Measurements from ENCODE around the gene MICOS13. TPM values are rescaled to one million over a fixed set of nuclear protein-coding genes. Genes with fewer than 3 reads are reported as not detected.
A peak's percentile ranks its signal among the peaks of the same experiment; 100 is the strongest.

Gene MICOS13
- total RNA-seq, 1 experiment from 2014 or later: 32.5 TPM

DNA sequence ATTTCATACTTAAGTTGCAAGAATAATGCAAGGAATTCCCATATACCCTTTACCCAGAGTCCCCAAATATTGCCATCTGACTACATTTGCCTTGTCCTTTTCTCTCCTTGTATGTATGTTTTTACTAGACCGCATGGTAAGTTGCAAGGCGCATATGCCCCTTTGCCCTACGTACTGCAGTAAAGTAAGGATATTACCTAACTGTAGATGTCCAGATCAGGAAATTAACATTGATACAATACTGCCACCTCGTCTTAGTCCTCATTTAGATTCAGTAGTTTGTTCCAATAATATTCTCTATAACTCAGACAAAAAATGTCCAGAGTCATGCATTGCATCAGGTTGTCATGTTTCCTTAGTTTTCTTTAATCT, 48.1 kb downstream of the MICOS13 start (continued):
- TF ChIP-seq, protein P1, sequence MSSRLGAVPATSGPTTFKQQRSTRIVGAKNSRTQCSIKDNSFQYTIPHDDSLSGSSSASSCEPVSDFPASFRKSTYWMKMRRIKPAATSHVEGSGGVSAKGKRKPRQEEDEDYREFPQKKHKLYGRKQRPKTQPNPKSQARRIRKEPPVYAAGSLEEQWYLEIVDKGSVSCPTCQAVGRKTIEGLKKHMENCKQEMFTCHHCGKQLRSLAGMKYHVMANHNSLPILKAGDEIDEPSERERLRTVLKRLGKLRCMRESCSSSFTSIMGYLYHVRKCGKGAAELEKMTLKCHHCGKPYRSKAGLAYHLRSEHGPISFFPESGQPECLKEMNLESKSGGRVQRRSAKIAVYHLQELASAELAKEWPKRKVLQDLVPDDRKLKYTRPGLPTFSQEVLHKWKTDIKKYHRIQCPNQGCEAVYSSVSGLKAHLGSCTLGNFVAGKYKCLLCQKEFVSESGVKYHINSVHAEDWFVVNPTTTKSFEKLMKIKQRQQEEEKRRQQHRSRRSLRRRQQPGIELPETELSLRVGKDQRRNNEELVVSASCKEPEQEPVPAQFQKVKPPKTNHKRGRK (CRISPR knock-in tag; IDR thresholded peaks at IDR 0.05; ENCODE audit: borderline replicate concordance): no peak
- TF ChIP-seq, protein P2, sequence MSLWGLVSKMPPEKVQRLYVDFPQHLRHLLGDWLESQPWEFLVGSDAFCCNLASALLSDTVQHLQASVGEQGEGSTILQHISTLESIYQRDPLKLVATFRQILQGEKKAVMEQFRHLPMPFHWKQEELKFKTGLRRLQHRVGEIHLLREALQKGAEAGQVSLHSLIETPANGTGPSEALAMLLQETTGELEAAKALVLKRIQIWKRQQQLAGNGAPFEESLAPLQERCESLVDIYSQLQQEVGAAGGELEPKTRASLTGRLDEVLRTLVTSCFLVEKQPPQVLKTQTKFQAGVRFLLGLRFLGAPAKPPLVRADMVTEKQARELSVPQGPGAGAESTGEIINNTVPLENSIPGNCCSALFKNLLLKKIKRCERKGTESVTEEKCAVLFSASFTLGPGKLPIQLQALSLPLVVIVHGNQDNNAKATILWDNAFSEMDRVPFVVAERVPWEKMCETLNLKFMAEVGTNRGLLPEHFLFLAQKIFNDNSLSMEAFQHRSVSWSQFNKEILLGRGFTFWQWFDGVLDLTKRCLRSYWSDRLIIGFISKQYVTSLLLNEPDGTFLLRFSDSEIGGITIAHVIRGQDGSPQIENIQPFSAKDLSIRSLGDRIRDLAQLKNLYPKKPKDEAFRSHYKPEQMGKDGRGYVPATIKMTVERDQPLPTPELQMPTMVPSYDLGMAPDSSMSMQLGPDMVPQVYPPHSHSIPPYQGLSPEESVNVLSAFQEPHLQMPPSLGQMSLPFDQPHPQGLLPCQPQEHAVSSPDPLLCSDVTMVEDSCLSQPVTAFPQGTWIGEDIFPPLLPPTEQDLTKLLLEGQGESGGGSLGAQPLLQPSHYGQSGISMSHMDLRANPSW (CRISPR knock-in tag; conservative IDR thresholded peaks at IDR 0.05; ENCODE audit: low read depth): no peak
- TF ChIP-seq NFATC4 (CRISPR knock-in tag; IDR thresholded peaks at IDR 0.05): no peak

DNA sequence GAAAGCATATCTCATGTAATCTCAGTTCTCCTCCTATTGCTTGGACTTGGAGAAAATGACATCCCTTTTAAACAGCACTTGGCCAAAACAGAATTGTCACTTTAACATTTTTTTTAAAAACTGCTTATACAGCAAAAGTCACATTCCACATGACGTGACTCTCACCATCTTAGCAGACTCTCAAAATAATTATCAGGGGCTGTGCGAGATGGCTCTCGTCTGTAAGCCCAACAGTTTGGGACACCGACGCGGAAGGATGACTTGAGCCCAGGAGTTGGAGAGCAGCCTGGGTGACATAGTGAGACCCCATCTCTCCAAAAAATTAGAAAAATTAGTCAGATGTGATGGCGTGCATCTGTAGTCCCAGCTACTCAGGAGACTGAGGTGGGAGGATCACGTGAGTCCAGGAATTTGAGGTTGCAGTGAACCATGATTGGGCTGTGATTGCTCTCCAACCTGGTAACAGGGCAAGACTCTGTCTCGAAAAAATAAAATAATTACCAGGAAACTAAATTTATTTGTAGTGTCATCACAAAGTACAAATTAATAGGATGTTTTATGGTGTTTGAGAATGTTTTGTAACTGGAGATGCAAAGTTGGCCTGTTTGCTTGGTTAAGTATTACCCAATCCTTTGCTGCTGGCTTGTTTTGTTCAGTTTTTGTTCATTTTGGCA, 48.6 kb downstream of the MICOS13 start:
- TF ChIP-seq HMGA2 (CRISPR knock-in tag; IDR thresholded peaks at IDR 0.05) (no peak), NR2C2 (CRISPR knock-in tag; IDR thresholded peaks at IDR 0.05) (no peak), CREM (CRISPR knock-in tag; IDR thresholded peaks at IDR 0.05) (no peak), SMAD4 (CRISPR knock-in tag; IDR thresholded peaks at IDR 0.05) (no peak)
- TF ChIP-seq, protein P3, sequence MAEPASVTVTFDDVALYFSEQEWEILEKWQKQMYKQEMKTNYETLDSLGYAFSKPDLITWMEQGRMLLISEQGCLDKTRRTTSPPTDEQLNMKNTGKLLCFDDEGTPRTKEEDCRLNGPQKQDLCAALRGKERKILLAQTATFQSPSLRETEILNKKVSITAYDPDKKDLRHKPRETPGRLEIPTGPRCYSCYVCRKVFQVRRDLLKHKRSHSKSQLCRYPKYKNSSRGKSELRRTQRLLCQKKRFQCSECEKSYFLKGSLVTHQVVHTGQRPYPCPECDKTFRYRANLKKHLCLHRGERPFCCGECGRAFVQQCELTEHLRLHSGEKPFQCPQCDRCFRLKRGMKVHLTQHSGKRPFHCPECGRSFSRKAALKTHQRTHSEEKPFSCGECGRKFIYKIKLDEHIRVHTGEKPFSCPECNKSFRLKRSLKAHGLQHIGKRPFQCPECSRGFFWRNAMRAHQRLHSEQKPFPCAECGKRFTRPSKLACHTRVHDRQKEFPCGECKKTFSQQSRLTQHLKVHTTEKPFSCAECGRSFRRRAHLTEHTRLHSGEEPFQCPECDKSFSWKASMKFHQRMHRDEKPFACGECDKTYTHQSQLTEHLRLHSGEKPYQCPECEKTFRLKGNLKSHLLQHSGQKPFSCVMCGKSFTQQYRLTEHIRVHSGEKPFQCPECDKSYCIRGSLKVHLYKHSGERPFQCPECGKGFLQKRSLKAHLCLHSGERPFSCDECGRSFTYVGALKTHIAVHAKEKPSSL (CRISPR knock-in tag; conservative IDR thresholded peaks at IDR 0.05): no peak
- TF ChIP-seq, protein P4, sequence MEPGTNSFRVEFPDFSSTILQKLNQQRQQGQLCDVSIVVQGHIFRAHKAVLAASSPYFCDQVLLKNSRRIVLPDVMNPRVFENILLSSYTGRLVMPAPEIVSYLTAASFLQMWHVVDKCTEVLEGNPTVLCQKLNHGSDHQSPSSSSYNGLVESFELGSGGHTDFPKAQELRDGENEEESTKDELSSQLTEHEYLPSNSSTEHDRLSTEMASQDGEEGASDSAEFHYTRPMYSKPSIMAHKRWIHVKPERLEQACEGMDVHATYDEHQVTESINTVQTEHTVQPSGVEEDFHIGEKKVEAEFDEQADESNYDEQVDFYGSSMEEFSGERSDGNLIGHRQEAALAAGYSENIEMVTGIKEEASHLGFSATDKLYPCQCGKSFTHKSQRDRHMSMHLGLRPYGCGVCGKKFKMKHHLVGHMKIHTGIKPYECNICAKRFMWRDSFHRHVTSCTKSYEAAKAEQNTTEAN (CRISPR knock-in tag; IDR thresholded peaks at IDR 0.05): no peak
- TF ChIP-seq, protein P5, sequence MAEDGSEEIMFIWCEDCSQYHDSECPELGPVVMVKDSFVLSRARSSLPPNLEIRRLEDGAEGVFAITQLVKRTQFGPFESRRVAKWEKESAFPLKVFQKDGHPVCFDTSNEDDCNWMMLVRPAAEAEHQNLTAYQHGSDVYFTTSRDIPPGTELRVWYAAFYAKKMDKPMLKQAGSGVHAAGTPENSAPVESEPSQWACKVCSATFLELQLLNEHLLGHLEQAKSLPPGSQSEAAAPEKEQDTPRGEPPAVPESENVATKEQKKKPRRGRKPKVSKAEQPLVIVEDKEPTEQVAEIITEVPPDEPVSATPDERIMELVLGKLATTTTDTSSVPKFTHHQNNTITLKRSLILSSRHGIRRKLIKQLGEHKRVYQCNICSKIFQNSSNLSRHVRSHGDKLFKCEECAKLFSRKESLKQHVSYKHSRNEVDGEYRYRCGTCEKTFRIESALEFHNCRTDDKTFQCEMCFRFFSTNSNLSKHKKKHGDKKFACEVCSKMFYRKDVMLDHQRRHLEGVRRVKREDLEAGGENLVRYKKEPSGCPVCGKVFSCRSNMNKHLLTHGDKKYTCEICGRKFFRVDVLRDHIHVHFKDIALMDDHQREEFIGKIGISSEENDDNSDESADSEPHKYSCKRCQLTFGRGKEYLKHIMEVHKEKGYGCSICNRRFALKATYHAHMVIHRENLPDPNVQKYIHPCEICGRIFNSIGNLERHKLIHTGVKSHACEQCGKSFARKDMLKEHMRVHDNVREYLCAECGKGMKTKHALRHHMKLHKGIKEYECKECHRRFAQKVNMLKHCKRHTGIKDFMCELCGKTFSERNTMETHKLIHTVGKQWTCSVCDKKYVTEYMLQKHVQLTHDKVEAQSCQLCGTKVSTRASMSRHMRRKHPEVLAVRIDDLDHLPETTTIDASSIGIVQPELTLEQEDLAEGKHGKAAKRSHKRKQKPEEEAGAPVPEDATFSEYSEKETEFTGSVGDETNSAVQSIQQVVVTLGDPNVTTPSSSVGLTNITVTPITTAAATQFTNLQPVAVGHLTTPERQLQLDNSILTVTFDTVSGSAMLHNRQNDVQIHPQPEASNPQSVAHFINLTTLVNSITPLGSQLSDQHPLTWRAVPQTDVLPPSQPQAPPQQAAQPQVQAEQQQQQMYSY (CRISPR knock-in tag; IDR thresholded peaks at IDR 0.05): no peak
- ChIA-PET CTCF (no interaction called here), POLR2A (no interaction called here)
- H3K27me3 Mint-ChIP-seq (ENCODE audit: low read depth): no peaks in the 10 kb centered on the region
- no peak for ATAC-seq
- peaks cover 26% of the 10 kb centered on the region for H3K36me3 Mint-ChIP-seq
- no peak overlapping the region for H3K4me3 Mint-ChIP-seq
- H3K4me1 Mint-ChIP-seq: peaks cover 7% of the 10 kb centered on the region
- H3K9me3 Mint-ChIP-seq: no peaks in the 10 kb centered on the region
- H3K27ac Mint-ChIP-seq: peak overlapping the region; percentile 64; the same call in 1 of the 2 replicates
- DNase-seq (ENCODE audit: low spot score): no peak

DNA sequence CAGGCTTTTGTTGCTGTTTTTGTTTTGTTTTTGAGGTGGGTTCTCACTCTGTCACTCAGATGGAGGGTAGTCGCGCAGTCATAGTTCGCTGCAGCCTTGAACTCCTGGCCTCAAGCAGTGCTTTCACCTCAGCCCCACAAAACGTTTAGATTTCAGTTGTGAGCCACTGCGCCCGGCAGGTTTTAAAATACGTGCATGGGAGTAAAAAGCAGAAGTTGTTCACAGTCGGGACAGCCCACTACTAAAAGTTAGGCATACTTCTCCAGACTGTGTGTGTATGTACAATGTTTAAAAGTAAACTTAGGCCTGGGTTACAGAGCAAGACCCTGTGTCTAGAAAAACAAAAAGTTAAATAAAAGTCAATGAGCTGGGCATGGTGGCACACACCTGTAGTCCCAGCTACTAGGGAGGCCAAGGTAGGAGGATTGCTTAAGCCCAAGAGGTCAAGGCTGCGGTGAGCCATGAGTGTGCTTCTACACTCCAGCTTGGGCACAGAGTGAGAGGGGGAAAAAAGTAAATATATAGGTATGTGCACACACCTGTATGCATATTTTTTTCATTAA, 51.3 kb downstream of the MICOS13 start:
- no peaks in the 10 kb centered on the region for H3K27me3 Mint-ChIP-seq (ENCODE audit: low read depth)
- no peak overlapping the region for H3K4me3 Mint-ChIP-seq
- no peaks in the 10 kb centered on the region for H3K9me3 Mint-ChIP-seq
- peaks cover 48% of the 10 kb centered on the region for H3K36me3 Mint-ChIP-seq
- no peak for ATAC-seq
- H3K27ac Mint-ChIP-seq: peak overlapping the region; percentile 50; the same call in 1 of the 2 replicates
- POLR2A ChIA-PET: no interaction called here
- no peak for DNase-seq (ENCODE audit: low spot score)
- CTCF ChIA-PET: no interaction called here
- H3K4me1 Mint-ChIP-seq: peaks cover 30% of the 10 kb centered on the region
- TF ChIP-seq, protein P6, sequence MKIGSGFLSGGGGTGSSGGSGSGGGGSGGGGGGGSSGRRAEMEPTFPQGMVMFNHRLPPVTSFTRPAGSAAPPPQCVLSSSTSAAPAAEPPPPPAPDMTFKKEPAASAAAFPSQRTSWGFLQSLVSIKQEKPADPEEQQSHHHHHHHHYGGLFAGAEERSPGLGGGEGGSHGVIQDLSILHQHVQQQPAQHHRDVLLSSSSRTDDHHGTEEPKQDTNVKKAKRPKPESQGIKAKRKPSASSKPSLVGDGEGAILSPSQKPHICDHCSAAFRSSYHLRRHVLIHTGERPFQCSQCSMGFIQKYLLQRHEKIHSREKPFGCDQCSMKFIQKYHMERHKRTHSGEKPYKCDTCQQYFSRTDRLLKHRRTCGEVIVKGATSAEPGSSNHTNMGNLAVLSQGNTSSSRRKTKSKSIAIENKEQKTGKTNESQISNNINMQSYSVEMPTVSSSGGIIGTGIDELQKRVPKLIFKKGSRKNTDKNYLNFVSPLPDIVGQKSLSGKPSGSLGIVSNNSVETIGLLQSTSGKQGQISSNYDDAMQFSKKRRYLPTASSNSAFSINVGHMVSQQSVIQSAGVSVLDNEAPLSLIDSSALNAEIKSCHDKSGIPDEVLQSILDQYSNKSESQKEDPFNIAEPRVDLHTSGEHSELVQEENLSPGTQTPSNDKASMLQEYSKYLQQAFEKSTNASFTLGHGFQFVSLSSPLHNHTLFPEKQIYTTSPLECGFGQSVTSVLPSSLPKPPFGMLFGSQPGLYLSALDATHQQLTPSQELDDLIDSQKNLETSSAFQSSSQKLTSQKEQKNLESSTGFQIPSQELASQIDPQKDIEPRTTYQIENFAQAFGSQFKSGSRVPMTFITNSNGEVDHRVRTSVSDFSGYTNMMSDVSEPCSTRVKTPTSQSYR (CRISPR knock-in tag; IDR thresholded peaks at IDR 0.05): no peak
- TF ChIP-seq, protein P4 (CRISPR knock-in tag; IDR thresholded peaks at IDR 0.05): no peak
- TF ChIP-seq, protein P7, sequence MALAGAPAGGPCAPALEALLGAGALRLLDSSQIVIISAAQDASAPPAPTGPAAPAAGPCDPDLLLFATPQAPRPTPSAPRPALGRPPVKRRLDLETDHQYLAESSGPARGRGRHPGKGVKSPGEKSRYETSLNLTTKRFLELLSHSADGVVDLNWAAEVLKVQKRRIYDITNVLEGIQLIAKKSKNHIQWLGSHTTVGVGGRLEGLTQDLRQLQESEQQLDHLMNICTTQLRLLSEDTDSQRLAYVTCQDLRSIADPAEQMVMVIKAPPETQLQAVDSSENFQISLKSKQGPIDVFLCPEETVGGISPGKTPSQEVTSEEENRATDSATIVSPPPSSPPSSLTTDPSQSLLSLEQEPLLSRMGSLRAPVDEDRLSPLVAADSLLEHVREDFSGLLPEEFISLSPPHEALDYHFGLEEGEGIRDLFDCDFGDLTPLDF (CRISPR knock-in tag; IDR thresholded peaks at IDR 0.05): no peak
- no peak for TF ChIP-seq OVOL2 (CRISPR knock-in tag; IDR thresholded peaks at IDR 0.05; ENCODE audit: borderline replicate concordance)
- no peak for TF ChIP-seq HMGA2 (CRISPR knock-in tag; IDR thresholded peaks at IDR 0.05)
- TF ChIP-seq FOXK1 (CRISPR knock-in tag; IDR thresholded peaks at IDR 0.05): no peak
